GM18526 (cell line): ENCODE results near the gene CTCFL.

Experiments
- POLR2A ChIP-seq: IDR thresholded peaks from 3 replicates; pipeline ENCODE4 v1.6.1; 2011; ENCODE audit not compliant: insufficient read length; ENCODE audit errors: extremely low read depth

The CTCFL gene

DNA sequence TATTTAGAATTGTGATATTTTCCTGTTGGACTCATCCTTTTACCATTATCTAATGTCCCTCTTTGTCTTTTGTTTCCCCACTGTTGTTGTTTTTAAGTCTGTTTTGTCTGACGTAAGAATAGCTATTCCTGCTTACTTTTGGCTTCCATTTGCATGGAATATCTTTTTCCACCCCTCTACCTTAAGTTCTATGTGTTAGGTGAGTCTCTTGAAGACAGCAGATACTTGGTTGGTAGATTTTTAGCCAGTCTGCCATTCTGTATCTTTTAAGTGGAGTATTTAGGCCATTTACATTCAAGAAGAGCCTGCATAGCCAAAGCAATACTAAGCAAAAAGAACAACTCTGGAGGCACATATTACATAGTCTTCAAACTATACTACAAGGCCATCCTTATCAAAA, 39.2 kb downstream of the CTCFL start:
- no peak for TF ChIP-seq POLR2A

DNA sequence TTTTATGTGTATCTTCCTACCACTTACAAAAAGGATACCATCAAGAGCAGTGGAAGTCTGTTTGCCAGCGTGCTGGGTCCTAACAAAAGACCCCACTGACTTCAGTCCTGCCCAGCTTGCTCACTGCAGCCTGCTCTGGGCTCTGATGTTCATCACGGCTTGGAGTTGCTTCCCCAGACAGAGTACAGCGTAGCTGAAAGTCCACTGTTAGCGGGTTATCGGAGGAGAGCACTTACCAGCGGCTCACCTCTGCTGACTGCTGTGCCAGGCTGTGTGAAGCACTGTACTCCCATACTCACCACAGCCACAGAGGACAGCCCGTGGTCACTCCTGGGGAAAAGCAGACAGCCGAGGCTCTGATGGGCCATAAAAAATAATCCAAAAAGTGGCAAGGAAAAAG, 40.2 kb downstream of the CTCFL start:
- TF ChIP-seq POLR2A = no peak

DNA sequence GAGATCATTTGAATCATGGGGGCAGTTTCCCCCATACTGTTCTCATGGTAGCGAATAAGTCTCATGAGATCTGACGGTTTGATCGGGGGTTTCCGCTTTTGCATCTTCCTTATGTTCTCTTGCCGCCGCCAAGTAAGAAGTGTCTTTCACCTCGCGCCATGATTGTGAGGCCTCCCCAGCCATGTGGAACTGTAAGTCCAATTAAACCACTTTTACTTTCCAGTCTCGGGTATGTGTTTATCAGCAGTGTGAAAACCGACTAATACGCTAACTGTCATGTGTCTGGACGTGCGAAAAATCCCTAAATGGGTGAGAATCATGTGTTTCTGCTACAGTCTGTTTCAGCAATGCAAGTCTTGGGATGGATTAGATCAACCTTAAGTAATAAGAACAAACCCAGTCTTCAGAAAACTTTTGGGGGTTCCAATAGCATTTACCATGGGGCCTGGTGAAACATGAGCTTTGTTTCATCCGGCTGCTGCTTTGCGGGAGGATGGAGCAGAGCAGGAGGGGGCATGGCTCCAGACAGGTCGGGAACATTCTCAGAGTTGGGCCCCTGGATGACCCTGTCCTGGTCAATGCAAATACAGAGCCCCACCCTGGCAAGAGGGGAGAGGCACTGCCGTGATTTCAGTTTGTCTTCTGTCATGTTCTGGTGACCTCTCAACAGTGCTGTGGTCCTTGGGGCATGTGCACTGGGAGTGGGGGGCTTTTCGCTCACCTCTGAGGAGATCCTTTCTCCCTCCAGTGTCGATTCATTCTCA, 41.5 kb downstream of the CTCFL start:
- TF ChIP-seq POLR2A = no peak

DNA sequence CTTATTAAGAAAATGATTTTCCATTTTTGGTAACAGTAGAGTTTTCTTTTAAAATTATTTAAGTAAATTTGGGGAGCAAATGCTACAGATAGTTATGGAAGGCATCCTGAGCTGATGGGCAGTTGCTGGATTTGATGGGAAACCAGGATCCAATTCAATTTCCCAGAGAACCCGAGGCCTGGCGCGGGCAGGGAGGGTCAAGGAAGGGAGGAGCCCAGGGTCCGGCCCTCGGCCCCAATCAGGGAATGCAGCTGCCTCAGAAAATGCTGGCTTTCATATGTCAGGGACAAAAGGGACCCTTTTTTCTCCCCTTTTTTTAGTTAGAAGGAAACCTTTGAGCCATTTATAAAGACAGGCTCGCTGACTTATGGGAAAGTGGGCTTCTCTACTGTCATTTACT, 42.1 kb downstream of the CTCFL start:
- no peak for TF ChIP-seq POLR2A

GRCh38 chr20:57482148-57482547, 42.8 kb downstream of the CTCFL start:
- TF ChIP-seq POLR2A = no peak

GRCh38 chr20:57481281-57481711, 43.6 kb downstream of the CTCFL start:
- peak; percentile 24 for TF ChIP-seq POLR2A

DNA sequence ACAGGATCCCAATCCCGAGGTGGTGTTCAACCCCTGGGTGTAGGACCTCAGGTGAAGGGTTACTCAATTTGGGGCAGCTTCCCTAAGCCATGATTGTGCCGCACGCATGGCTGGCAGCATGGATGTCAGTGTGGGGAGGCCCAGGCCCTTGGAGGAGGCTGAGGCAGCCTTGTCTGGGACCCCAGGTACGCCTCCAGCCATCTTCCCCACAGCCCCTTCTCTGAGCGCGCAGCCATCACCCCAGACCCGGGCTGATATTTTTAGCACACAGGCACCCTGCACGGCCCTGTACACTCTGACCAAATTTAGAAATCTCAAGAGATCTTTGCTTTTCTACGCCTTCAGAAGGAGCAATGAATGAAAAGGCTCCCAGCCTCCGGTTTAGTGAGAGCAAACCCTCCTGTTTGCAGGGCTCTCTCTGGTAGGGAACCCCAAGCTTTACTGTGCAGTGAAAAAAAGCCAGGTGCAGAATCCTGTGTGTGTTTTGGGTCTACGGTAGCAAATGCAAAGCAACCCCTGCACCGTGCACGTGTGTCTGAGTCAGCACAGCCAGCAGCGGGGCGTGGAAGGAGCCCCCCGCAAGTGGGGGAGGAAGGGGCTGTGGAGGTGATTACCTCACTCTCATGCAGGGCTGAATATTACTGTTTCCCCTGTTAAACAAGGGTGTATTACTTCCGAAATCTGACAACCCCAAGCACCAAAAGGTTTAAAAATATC, 44.3 kb downstream of the CTCFL start:
- TF ChIP-seq POLR2A = peak; percentile 11

DNA sequence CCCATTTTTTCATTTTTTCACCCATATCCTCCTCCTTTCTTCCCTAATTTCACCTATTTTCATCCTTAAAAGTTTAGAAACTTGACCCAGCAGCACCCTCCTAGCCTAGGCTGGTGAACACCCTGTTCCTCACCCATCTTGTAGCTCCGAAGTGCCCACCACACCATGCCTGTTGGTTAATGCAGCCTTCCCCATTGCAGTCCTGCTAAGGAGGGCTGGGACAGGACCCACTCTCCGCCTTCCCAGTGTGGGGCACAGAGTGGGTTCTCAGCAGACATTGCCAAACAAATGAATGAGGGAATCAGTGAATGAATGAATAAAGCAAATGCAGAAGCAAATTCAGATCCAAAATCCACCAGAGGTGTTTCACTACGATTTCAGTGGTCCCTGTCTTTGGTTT, 45.7 kb downstream of the CTCFL start:
- no peak for TF ChIP-seq POLR2A

- TF ChIP-seq POLR2A = no peak
Measured at GRCh38 chr20:57478176-57478575, 46.8 kb downstream of the CTCFL start.

DNA sequence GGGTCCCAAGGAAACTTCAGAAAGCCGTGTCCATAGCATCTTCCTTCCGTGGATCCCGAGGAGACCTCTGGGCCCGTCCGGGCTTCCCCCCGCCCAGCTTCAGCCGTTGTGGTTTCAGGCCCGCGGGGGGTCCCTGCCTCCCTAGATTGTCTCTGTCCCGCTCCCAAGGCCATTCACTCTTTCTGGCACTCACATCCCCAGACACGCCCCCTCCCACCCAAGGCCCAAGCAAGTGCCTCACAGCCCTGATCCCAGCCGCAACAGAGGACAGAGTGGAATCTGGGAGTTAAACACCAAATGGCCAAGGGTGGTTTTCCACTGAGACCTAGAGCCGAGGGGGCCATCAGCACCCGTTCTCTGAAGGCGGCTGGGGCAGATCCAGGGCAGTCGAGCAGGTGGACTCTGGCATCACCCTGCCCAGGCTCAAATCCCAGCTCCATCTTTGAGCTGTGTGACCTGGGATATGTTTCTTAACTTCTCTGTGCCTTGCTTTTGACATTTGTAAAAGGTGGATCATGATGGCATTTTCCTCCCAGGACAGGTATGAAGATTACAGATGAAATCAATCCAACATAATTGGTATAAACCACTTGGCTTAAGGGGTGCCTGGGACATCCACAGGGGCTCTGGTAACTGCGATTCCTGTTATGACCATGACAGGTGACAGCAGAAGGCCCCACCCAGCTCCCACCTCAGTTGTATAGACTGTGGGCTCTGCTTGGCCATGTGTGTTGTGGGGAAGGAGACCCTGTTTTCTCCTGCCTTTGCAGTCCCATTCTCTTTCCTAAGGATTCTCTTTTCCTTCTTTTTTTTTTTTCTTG, 48.1 kb downstream of the CTCFL start:
- TF ChIP-seq POLR2A = peak; percentile 1

- TF ChIP-seq POLR2A = peak; percentile 11
Measured at GRCh38 chr20:57476084-57476526, 48.8 kb downstream of the CTCFL start.

- TF ChIP-seq POLR2A = no peak
Measured at GRCh38 chr20:57475388-57476083, 49.4 kb downstream of the CTCFL start.

DNA sequence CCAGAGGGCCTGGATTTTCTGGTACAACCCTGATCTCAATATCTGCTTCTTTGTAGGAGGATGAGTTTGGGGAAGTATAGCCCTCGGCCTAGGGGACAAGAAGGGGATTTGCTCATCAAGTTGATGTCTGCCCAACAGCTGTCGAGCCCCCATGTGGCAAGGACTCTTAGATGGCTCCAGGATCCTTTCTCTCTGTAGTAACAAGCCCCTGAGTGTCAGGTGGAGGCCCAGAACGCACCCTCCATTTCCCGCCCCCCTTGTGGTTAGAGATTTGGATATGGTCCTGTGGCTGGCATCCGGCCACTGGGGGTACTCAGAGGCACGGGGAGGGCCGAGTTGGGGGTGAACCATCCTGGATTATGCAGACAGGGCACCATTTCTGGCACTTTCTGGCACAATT, 50.1 kb downstream of the CTCFL start:
- no peak for TF ChIP-seq POLR2A

DNA sequence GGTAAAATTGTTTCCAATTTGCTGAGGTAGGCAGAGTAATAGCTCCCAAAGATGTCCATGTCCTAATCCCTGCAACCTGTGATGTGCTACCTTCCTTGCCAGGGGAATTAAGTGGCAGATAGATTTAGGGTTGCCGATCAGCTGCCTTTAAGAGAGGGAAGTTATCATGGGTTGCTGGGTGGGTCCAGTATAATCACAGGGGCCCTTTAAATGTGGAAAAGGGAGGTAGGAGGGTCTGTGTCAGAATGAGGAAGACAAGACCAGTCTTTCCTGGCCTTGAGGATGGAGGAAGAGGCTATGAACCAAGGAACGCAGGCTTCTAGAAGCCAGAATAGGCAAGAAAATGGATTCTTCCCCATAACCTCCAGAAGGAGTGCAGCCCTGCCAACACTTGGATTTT, 50.7 kb downstream of the CTCFL start:
- TF ChIP-seq POLR2A = no peak

GRCh38 chr20:57473246-57474048, 51.5 kb downstream of the CTCFL start:
- peak; percentile 41 for TF ChIP-seq POLR2A
